Gastrocnemius medialis (tissue), 4 donors: Measurements from ENCODE around the gene SNX11. TPM values are rescaled to one million over a fixed set of nuclear protein-coding genes. Genes with fewer than 3 reads are reported as not detected.

Source experiments
- ATAC-seq, 2 donors: fragments of 150-250 bp; one replicate each; pipeline ENCODE4 v1.9.1; 2016
- DNase-seq, 2 donors: peaks; one replicate each; pipeline ENCODE4 v3.0.0-alpha.2; 2019
- H3K27ac ChIP-seq, 4 donors: fragments of 200-600 bp; sonication (generic); 1 replicate in 1 of 4; 2 replicates in 3 of 4; pipeline ENCODE4 v1.5.1; 2016 to 2018; ENCODE audit warnings: mild to moderate bottlenecking in 2 of 4, moderate library complexity in 1 of 4
- H3K27me3 ChIP-seq, 3 donors: fragments of 200-600 bp; sonication (generic) in 2 of 3; 1 replicate in 1 of 3; 2 replicates in 2 of 3; pipeline versions ENCODE4 v1.5.1 to v1.6.0; 2016 to 2019; ENCODE audit warnings: mild to moderate bottlenecking in 1 of 3, moderate library complexity in 1 of 3
- H3K36me3 ChIP-seq, 2 donors: fragments of 200-600 bp; sonication (generic) in 1 of 2; one replicate each; pipeline ENCODE4 v1.5.1; 2017 to 2018
- H3K4me1 ChIP-seq, 2 donors: fragments of 200-600 bp; sonication (generic) in 1 of 2; one replicate each; pipeline ENCODE4 v1.5.1; 2016 to 2017; ENCODE audit warnings: mild to moderate bottlenecking in 2 of 2
- H3K4me3 ChIP-seq, 4 donors: fragments of 200-600 bp; sonication (generic) in 3 of 4; 1 replicate in 1 of 4; 2 replicates in 3 of 4; pipeline ENCODE4 v1.5.1; 2016 to 2019; ENCODE audit warnings: mild to moderate bottlenecking in 2 of 4
- H3K9me3 ChIP-seq, 3 donors: fragments of 200-600 bp; sonication (generic) in 2 of 3; 1 replicate in 1 of 3; 2 replicates in 2 of 3; pipeline ENCODE4 v1.5.1; 2016 to 2019
- CTCF ChIP-seq, 5 experiments: fragments of 450-650 bp in 3 of 5; fragments of 200-600 bp in 2 of 5; sonication (generic) in 2 of 5; IDR thresholded peaks in 4 of 5; conservative IDR thresholded peaks in 1 of 5; 1 replicate in 4 of 5; 2 replicates in 1 of 5; pipeline ENCODE4 v1.5.1; 2016 to 2019; ENCODE audit warnings: antibody characterized with exemption in 5 of 5, mild to moderate bottlenecking in 3 of 5, moderate library complexity in 3 of 5
- POLR2A ChIP-seq, 2 donors: fragments of 450-650 bp; IDR thresholded peaks; one replicate each; pipeline ENCODE4 v1.6.1; 2017; ENCODE audit warnings: antibody characterized with exemption in 2 of 2, mild to moderate bottlenecking in 2 of 2, moderate library complexity in 2 of 2
- in situ Hi-C, 4 donors: fragments of 200-750 bp; cut with MboI; loops; one replicate each; pipeline versions ENCODE4 v1.15.0 to v1.8.0; 2017; ENCODE audit warnings: low sequenced_read_pairs in 4 of 4
- intact Hi-C: fragments of 100-400 bp; cut with DNase I; formaldehyde crosslinking; loops from one replicate; pipeline ENCODE4 v1.15.1; 2023; ENCODE audit warnings: low total_unique reads
- total RNA-seq, 4 donors: library from RNA; depleted of rRNA; stranded (reverse); fragments of >200 nt; gene quantifications; one replicate each; pipeline versions ENCODE4 v1.1.0 to v1.2.3, GENCODE V29; 2016

Gene SNX11
- total RNA-seq, 4 donors from 2014 or later, result 7.3 to 16.3 (median 9.6) TPM

- Histone ChIP-seq H3K4me3 (no peak overlapping the region), H3K36me3 (no peaks in the 10 kb centered on the region), H3K9me3 (no peaks in the 10 kb centered on the region), H3K27me3 (peaks cover 27 to 58% (median 32%) of the 10 kb centered on the region in 3 donors), H3K4me1 (no peaks in the 10 kb centered on the region), H3K27ac (no peak overlapping the region)
- no peak for ATAC-seq
- TF ChIP-seq POLR2A (IDR thresholded peaks at IDR 0.05) (no peak), CTCF (IDR thresholded peaks at IDR 0.05 in 4 of 5, conservative IDR thresholded peaks at IDR 0.05 in 1 of 5) (no peak)
- intact Hi-C loops, result no loop called here
- in situ Hi-C loops, result loop anchor here in 1 of 4 donors (10.0 to 25.0 kb wide), 2 partner anchors 135 to 313 kb away; partner anchors contain the start of genes LRRC46, MRPL10 and SCRN2
- DNase-seq, result no peak
Measured at GRCh38 chr17:48149787-48150463, 42.4 kb downstream of the SNX11 start.

DNA sequence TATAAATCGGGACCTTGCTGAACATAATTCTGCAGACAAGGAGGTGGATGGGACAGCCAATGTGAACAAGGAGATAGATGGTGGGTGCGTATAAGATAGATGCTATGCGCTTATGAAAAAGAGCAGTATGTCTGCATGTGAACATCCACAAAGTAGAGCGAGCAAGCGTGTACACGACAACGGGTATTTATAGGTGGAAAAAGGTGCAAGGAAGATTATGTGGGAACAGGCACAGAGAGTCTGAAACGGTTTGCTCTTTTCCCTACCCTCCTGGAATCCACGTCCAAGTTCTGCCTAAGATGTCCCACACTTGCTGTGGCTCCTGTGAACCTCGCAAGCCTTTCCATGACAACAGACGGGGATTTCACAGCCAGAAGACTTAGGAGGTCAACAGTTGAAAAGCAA, 43.0 kb downstream of the SNX11 start:
- no peaks in the 10 kb centered on the region for H3K9me3 ChIP-seq
- DNase-seq (no peak), ATAC-seq (no peak)
- H3K36me3 ChIP-seq, result no peaks in the 10 kb centered on the region
- TF ChIP-seq POLR2A (IDR thresholded peaks at IDR 0.05) (no peak), CTCF (IDR thresholded peaks at IDR 0.05 in 4 of 5, conservative IDR thresholded peaks at IDR 0.05 in 1 of 5) (no peak)
- intact Hi-C loops (no loop called here), in situ Hi-C loops (no loop called here)
- no peak overlapping the region for H3K4me3 ChIP-seq
- H3K4me1 ChIP-seq, result no peaks in the 10 kb centered on the region
- H3K27ac ChIP-seq, result no peak overlapping the region
- H3K27me3 ChIP-seq, result peaks cover 28 to 62% (median 32%) of the 10 kb centered on the region in 3 donors

- ATAC-seq (no peak), DNase-seq (no peak)
- no peak overlapping the region for H3K4me3 ChIP-seq
- in situ Hi-C loops (no loop called here), intact Hi-C loops (no loop called here)
- no peak for TF ChIP-seq CTCF (IDR thresholded peaks at IDR 0.05 in 4 of 5, conservative IDR thresholded peaks at IDR 0.05 in 1 of 5)
- no peak for TF ChIP-seq POLR2A (IDR thresholded peaks at IDR 0.05)
- no peaks in the 10 kb centered on the region for H3K36me3 ChIP-seq
- H3K9me3 ChIP-seq, result no peaks in the 10 kb centered on the region
- no peaks in the 10 kb centered on the region for H3K4me1 ChIP-seq
- no peak overlapping the region for H3K27ac ChIP-seq
- H3K27me3 ChIP-seq, result peaks cover 28 to 68% (median 32%) of the 10 kb centered on the region in 3 donors
Measured at GRCh38 chr17:48151220-48151619, 43.7 kb downstream of the SNX11 start.

DNA sequence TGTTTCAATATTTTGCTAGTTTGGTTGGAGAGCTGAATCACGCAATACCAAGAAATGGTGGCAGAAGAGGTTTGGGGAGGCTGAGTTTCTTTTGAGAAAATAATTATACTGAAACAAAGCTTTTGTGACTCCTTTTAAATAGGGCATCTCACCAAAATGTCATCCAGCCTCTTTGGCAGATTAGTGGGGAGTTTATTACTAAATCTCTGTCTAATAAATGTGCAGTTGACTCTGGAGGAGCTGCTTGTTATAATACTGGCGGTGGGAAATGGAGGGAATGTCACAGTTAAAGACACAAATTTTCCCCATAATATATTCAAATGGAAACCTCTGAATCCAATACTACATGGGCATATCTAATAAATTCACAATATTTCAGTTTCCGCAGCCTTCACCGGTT, 44.7 kb downstream of the SNX11 start:
- intact Hi-C loops (no loop called here), in situ Hi-C loops (no loop called here)
- no peak for TF ChIP-seq CTCF (IDR thresholded peaks at IDR 0.05 in 4 of 5, conservative IDR thresholded peaks at IDR 0.05 in 1 of 5)
- no peak for TF ChIP-seq POLR2A (IDR thresholded peaks at IDR 0.05)
- Histone ChIP-seq H3K27ac (no peak overlapping the region), H3K36me3 (no peaks in the 10 kb centered on the region), H3K4me1 (no peaks in the 10 kb centered on the region), H3K4me3 (no peak overlapping the region), H3K9me3 (no peaks in the 10 kb centered on the region), H3K27me3 (peaks cover 31 to 65% (median 32%) of the 10 kb centered on the region in 3 donors)
- ATAC-seq (no peak), DNase-seq (no peak)
